ENCODE results near the gene TMA7B.

DNA sequence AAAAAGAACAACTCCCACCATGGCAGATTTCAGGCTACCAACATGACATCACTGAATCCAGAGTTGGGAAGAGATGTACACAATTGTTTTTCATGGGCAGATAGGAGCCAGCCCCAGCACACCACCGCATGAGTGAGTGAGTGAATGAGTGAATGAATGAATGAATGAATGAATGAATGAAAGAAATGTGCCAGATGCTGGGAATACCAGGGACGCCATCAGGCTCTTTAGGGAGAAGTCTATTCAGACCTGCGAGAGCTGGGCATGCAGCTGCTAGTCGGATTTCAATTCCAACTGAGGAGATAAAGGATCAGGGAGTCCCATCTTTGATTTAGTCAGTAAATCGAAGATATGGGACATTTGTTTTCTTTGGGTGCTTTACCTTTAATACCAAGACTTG lies 19.3 kb downstream of the TMA7B start:
- no peak for TF ChIP-seq EZH2 (IDR thresholded peaks at IDR 0.05)
- TF ChIP-seq POLR2AphosphoS5 (IDR thresholded peaks at IDR 0.05; ENCODE audit: borderline replicate concordance, low read depth, low read length) = no peak
- no peak for TF ChIP-seq FOXP2 (optimal IDR thresholded peaks at IDR 0.05; ENCODE audit: control extremely low read depth, extremely low read length, insufficient read depth)

All from SK-N-MC (cell line).